H1 (cell line): ENCODE measurements around the gene GRK6. TPM values are rescaled to one million over a fixed set of nuclear protein-coding genes. Genes with fewer than 3 reads are reported as not detected.

Experiments
- CTCF ChIA-PET: fragments of 300-600 bp; sonication (Branson Sonifier 250); formaldehyde crosslinking; loops from one replicate; lab custom pipeline; 2021; ENCODE audit not compliant: partially characterized antibody; lab: Charles Lee
- POLR2A ChIA-PET: fragments of 300-600 bp; sonication (Branson Sonifier 250); formaldehyde crosslinking; loops from one replicate; lab custom pipeline; 2021; ENCODE audit warnings: inconsistent platforms; ENCODE audit not compliant: partially characterized antibody; lab: Charles Lee
- DNase-seq, 2 experiments: peaks; one replicate each; pipeline versions ENCODE4 v3.0.0 to v3.0.0-alpha.2; 2010 to 2022; ENCODE audit warnings: low spot score in 2 of 2, low read depth in 1 of 2, mixed read lengths in 1 of 2
- FAIRE-seq: peaks from 2 replicates; lab custom pipeline; 2011; peaks lifted over from hg19 to GRCh38; lab: Jason Lieb, UNC
- H2AFZ ChIP-seq: 2 replicates; pipeline ENCODE4 v1.8.1; 2012; ENCODE audit warnings: low read length, inconsistent platforms
- H2AK5ac ChIP-seq: 2 replicates; pipeline ENCODE4 v1.6.1; 2013; ENCODE audit warnings: low read depth, low read length
- H2BK120ac ChIP-seq: replicated peaks from 2 replicates; pipeline ENCODE3; 2013; ENCODE audit warnings: low read depth, low read length, inconsistent platforms
- H2BK12ac ChIP-seq: 2 replicates; pipeline ENCODE4 v1.6.1; 2013; ENCODE audit warnings: low read depth, low read length
- H2BK15ac ChIP-seq: 2 replicates; pipeline ENCODE4 v1.6.1; 2013; ENCODE audit warnings: low read length
- H2BK20ac ChIP-seq: 2 replicates; pipeline ENCODE4 v1.6.1; 2013; ENCODE audit warnings: low read length
- H2BK5ac ChIP-seq: 2 replicates; pipeline ENCODE4 v1.6.1; 2013; ENCODE audit warnings: low read depth, low read length
- H3K14ac ChIP-seq: 2 replicates; pipeline ENCODE4 v1.6.1; 2013; ENCODE audit warnings: inconsistent platforms; ENCODE audit not compliant: insufficient read length
- H3K18ac ChIP-seq: 2 replicates; pipeline ENCODE4 v1.6.1; 2013; ENCODE audit warnings: low read length; ENCODE audit errors: extremely low read depth
- H3K23ac ChIP-seq: 2 replicates; pipeline ENCODE4 v1.6.1; 2013; ENCODE audit warnings: inconsistent platforms; ENCODE audit not compliant: insufficient read length
- H3K23me2 ChIP-seq: 2 replicates; pipeline ENCODE4 v1.6.1; 2013; ENCODE audit warnings: low read depth, low read length
- H3K27ac ChIP-seq: 2 replicates; pipeline ENCODE4 v1.6.1; 2011; ENCODE audit warnings: low read depth, low read length, inconsistent platforms
- H3K27me3 ChIP-seq, 4 experiments: replicated peaks in 1 of 4; 1 replicate in 1 of 4; 2 replicates in 3 of 4; pipeline versions ENCODE4 v1.6.1 to v1.8.1; 2011 to 2013; ENCODE audit warnings: low read length in 3 of 4, mild to moderate bottlenecking in 3 of 4, inconsistent platforms in 2 of 4, mixed read lengths in 2 of 4, moderate library complexity in 1 of 4; ENCODE audit not compliant: control insufficient read depth in 3 of 4, insufficient read depth in 3 of 4; ENCODE audit errors: extremely low read depth in 1 of 4
- H3K36me3 ChIP-seq, 4 experiments: 2 replicates each; pipeline versions ENCODE4 v1.6.1 to v1.8.1; 2011 to 2013; ENCODE audit warnings: mild to moderate bottlenecking in 4 of 4, low read length in 3 of 4, moderate library complexity in 2 of 4, control low read depth in 1 of 4, inconsistent platforms in 1 of 4; ENCODE audit not compliant: insufficient read depth in 4 of 4, control insufficient read depth in 2 of 4
- H3K4ac ChIP-seq: replicated peaks from 2 replicates; pipeline ENCODE3; 2013; ENCODE audit warnings: low read length, low read depth, mixed read lengths, inconsistent platforms; ENCODE audit not compliant: insufficient read length
- H3K4me1 ChIP-seq, 4 experiments: replicated peaks in 1 of 4; 1 replicate in 1 of 4; 2 replicates in 3 of 4; pipeline versions ENCODE4 v1.6.1 to v1.8.1; 2011 to 2013; ENCODE audit warnings: low read length in 3 of 4, inconsistent platforms in 2 of 4, mixed read lengths in 1 of 4; ENCODE audit not compliant: insufficient read depth in 4 of 4, control insufficient read depth in 3 of 4
- H3K4me2 ChIP-seq, 2 experiments: 2 replicates each; pipeline versions ENCODE4 v1.6.1 to v1.8.1; 2011 to 2013; ENCODE audit warnings: low read depth in 2 of 2, low read length in 2 of 2, control low read depth in 1 of 2, inconsistent platforms in 1 of 2, mild to moderate bottlenecking in 1 of 2; ENCODE audit not compliant: insufficient read depth in 1 of 2
- H3K4me3 ChIP-seq, 4 experiments: fragments of 200-600, 300-600 bp in 1 of 4; sonication (generic), shearing (Covaris generic), sonication (Bioruptor Twin) in 1 of 4; 2 replicates each; pipeline versions ENCODE4 v1.5.1 to v1.8.1; 2011 to 2016; ENCODE audit warnings: low read length in 4 of 4, low read depth in 3 of 4, control low read depth in 2 of 4, inconsistent platforms in 2 of 4, mild to moderate bottlenecking in 2 of 4, mixed read lengths in 1 of 4, moderate library complexity in 1 of 4; ENCODE audit not compliant: insufficient read depth in 2 of 4; ENCODE audit errors: extremely low read depth in 1 of 4
- H3K56ac ChIP-seq: replicated peaks from 2 replicates; pipeline ENCODE3; 2013; ENCODE audit warnings: low read depth, mild to moderate bottlenecking, mixed read lengths, low read length, inconsistent platforms; ENCODE audit not compliant: insufficient read length
- H3K79me1 ChIP-seq: 2 replicates; pipeline ENCODE4 v1.6.1; 2013; ENCODE audit warnings: low read depth, low read length, control low read depth
- H3K79me2 ChIP-seq, 2 experiments: 2 replicates each; pipeline versions ENCODE4 v1.6.1 to v1.8.1; 2012 to 2013; ENCODE audit warnings: low read length in 2 of 2, mild to moderate bottlenecking in 2 of 2, inconsistent platforms in 1 of 2; ENCODE audit not compliant: insufficient read depth in 2 of 2, control insufficient read depth in 1 of 2
- H3K9ac ChIP-seq, 4 experiments: replicated peaks in 1 of 4; 1 replicate in 1 of 4; 2 replicates in 3 of 4; pipeline versions ENCODE4 v1.6.1 to v1.8.1; 2011 to 2013; ENCODE audit warnings: low read depth in 3 of 4, low read length in 3 of 4, control low read depth in 2 of 4, mild to moderate bottlenecking in 2 of 4, moderate library complexity in 2 of 4, inconsistent platforms in 1 of 4; ENCODE audit errors: extremely low read depth in 1 of 4
- H3K9me3 ChIP-seq, 2 experiments: 2 replicates each; pipeline versions ENCODE4 v1.6.1 to v1.8.1; 2012 to 2013; ENCODE audit warnings: mild to moderate bottlenecking in 2 of 2, moderate library complexity in 2 of 2, control low read depth in 1 of 2, inconsistent platforms in 1 of 2, low read depth in 1 of 2, low read length in 1 of 2, mixed read lengths in 1 of 2; ENCODE audit not compliant: insufficient read depth in 2 of 2
- H4K20me1 ChIP-seq, 2 experiments: replicated peaks in 1 of 2; 2 replicates each; pipeline versions ENCODE3 to v1.8.1; 2011 to 2013; ENCODE audit warnings: inconsistent platforms in 2 of 2, low read length in 2 of 2, mild to moderate bottlenecking in 1 of 2; ENCODE audit not compliant: insufficient read depth in 2 of 2, control insufficient read depth in 1 of 2
- H4K5ac ChIP-seq: 2 replicates; pipeline ENCODE4 v1.6.1; 2013; ENCODE audit warnings: low read length, low read depth, mixed read lengths, inconsistent platforms; ENCODE audit not compliant: insufficient read length
- H4K8ac ChIP-seq: 2 replicates; pipeline ENCODE4 v1.8.0; 2013; ENCODE audit warnings: mild to moderate bottlenecking, moderate library complexity, low read length, inconsistent platforms; ENCODE audit not compliant: insufficient read depth; ENCODE audit errors: extremely low read depth
- H4K91ac ChIP-seq: replicated peaks from 2 replicates; pipeline ENCODE3; 2013; ENCODE audit warnings: low read length, mixed read lengths, inconsistent platforms; ENCODE audit not compliant: insufficient read length
- WGBS, 2 experiments: shearing (Covaris generic) in 1 of 2; methylation state at CpG; one replicate each; pipeline versions ENCODE4 v1.1.6 to v1.1.7; 2013 to 2015; ENCODE audit warnings: low lambda C conversion rate in 2 of 2, mixed read lengths in 2 of 2, inconsistent platforms in 1 of 2, low coverage in 1 of 2, missing lambda C conversion rate in 1 of 2; ENCODE audit not compliant: insufficient replicate concordance in 2 of 2, insufficient coverage in 1 of 2, insufficient read length in 1 of 2; ENCODE audit errors: extremely low coverage in 1 of 2, missing lambda C conversion rate in 1 of 2; 5-methylcytosine and 5-hydroxymethylcytosine counted together
- polyA plus RNA-seq, 7 experiments: library from polyadenylated mRNA; depleted of rRNA in 3 of 7; stranded (reverse) in 5 of 7; unstranded in 2 of 7; fragments of >200 nt in 5 of 7; fragments of 200-250 nt in 2 of 7; gene quantifications; 1 replicate in 5 of 7; 2 replicates in 1 of 7; 4 replicates in 1 of 7; pipeline versions ENCODE4 v1.2.1 to v1.2.3, GENCODE V29; 2011 to 2013; ENCODE audit warnings: missing spikeins in 2 of 7, mixed read lengths in 2 of 7
- total RNA-seq: library from RNA; stranded (reverse); fragmentation: NEBNext Ultra II Directional; extraction: Animal tissue kit (Norgen Biotek cat#: 25700); gene quantifications from 2 replicates; pipeline ENCODE4 v1.2.1, GENCODE V29; 2021

The GRK6 gene
- total and polyA plus RNA-seq, 2 of the 8 experiments (the other 6 are each of a cell fraction or from before 2014, with no cell fraction given) = 31.8 to 57.8 TPM

DNA sequence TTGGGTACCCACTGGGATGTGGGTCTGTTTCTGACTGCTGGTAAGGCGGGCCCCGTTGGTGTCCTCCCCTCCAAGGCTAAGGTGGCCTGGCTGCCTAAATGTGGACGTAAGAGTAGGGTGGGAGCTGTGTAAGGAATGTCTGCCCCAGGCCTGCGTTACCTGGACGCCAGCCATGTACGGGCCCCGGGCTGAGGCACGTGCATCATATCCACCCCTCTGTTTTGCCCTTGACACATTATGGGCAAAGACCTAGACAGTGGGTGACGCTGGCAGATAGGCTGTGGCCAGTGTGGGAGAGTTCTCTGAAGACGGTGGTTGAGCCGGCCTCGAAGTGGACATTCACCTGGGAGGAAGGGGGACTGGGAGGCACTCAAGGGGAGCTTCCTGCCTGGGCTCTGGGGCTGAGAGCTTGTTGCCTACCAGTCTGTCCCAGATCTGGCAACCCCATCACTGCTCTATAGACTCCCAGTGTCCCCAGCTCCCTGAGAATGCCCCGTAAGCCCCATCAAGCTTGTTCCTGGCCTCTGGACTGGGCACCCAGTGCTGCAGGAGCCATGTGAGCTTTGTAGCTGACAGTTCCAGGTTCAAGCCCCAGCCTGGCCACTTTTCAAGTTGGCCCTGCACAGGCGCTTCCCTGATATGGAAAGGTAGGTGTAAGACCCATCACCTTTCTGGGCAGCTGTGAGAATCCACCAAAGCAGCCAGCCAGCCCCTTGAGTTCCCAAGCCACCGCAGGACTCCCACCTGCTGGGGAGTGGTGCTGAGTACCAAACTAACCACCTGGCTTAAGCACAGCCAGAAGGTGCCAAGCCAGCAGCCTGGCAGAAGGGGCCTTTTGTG, 16.9 kb downstream of the GRK6 start:
- ChIA-PET CTCF (interaction anchor here (1.1 to 23.6 kb wide), 12 partner anchors 10 to 135 kb away, joined by 3 to 430 read pairs (median 15); partner anchors contain the start of genes F12, GRK6, PFN3 and SLC34A1), POLR2A (interaction anchor here (0.7 to 67.5 kb wide), 12 partner anchors 20 to 136 kb away, joined by 3 to 3349 read pairs (median 5); partner anchors contain the start of genes DBN1, DOK3, GRK6 and PDLIM7)
- Histone ChIP-seq H4K5ac (no peak overlapping the region), H2AFZ (no peak overlapping the region), H3K9me3 (no peaks in the 10 kb centered on the region), H3K27me3 (peaks cover 0 to 11% (median 3%) of the 10 kb centered on the region in 4 experiments; a peak in 5 of 7 replicates), H3K27ac (peak overlapping the region; percentile 25; the same call in 1 of the 2 replicates), H3K14ac (no peak overlapping the region), H3K4ac (no peak overlapping the region), H3K4me2 (no peak overlapping the region), H2BK5ac (no peak overlapping the region), H2BK20ac (no peak overlapping the region), H3K9ac (no peak overlapping the region), H3K56ac (no peak overlapping the region), H4K20me1 (peaks cover 0 to 9% of the 10 kb centered on the region in 2 experiments), H3K23me2 (peaks cover 9% of the 10 kb centered on the region), H3K18ac (no peak overlapping the region), H2AK5ac (no peak overlapping the region), H2BK120ac (no peak overlapping the region), H3K79me2 (no peaks in the 10 kb centered on the region), H3K23ac (no peak overlapping the region), H2BK15ac (no peak overlapping the region), H3K4me3 (no peak overlapping the region), H2BK12ac (no peak overlapping the region), H4K91ac (no peak overlapping the region), H3K4me1 (peaks cover 0 to 28% (median 14%) of the 10 kb centered on the region in 4 experiments; a peak in 6 of 7 replicates), H3K79me1 (no peaks in the 10 kb centered on the region; the same call in 1 of the 2 replicates), H4K8ac (peak overlapping the region; percentile 57; the same call in 1 of the 2 replicates), H3K36me3 (peaks cover 2 to 7% (median 5%) of the 10 kb centered on the region in 4 experiments; a peak in 3 of 8 replicates)
- no peak for FAIRE-seq
- no peak for DNase-seq
- 90% methylated on average over 14 of the region's 15 CpGs; no CpG with 5 or more reads in 1 of the 2 experiments for WGBS, 2 experiments
